H9 (cell line): ENCODE data around the gene TRIM23. TPM values are rescaled to one million over a fixed set of nuclear protein-coding genes. Genes with fewer than 3 reads are reported as not detected.

Experiments
- DNase-seq: peaks from one replicate; pipeline ENCODE4 v3.0.0-alpha.2; 2017
- H2AFZ ChIP-seq: one replicate; pipeline ENCODE4 v1.6.1; 2013; ENCODE audit warnings: mild to moderate bottlenecking, low read length, control low read depth, moderate library complexity
- H2AK5ac ChIP-seq: 2 replicates; pipeline ENCODE4 v1.6.1; 2013; ENCODE audit warnings: low read length, control low read depth, mixed read lengths; ENCODE audit not compliant: insufficient read length
- H2BK120ac ChIP-seq: one replicate; pipeline ENCODE4 v1.6.1; 2013; ENCODE audit warnings: low read depth, mild to moderate bottlenecking, low read length, control low read depth, inconsistent platforms; ENCODE audit not compliant: poor library complexity, severe bottlenecking
- H2BK12ac ChIP-seq: 2 replicates; pipeline ENCODE4 v1.6.1; 2013; ENCODE audit warnings: low read length, control low read depth, mixed read lengths, low read depth; ENCODE audit not compliant: insufficient read length
- H2BK15ac ChIP-seq: 2 replicates; pipeline ENCODE4 v1.6.1; 2013; ENCODE audit warnings: low read depth, low read length, control low read depth
- H2BK20ac ChIP-seq: one replicate; pipeline ENCODE4 v1.6.1; 2013; ENCODE audit warnings: low read depth, mild to moderate bottlenecking, low read length, control low read depth, inconsistent platforms; ENCODE audit not compliant: poor library complexity, severe bottlenecking
- H2BK5ac ChIP-seq: 2 replicates; pipeline ENCODE4 v1.6.1; 2013; ENCODE audit warnings: low read length, control low read depth, mixed read lengths; ENCODE audit not compliant: insufficient read length
- H3K14ac ChIP-seq: 2 replicates; pipeline ENCODE4 v1.6.1; 2013; ENCODE audit warnings: low read length, control low read depth; ENCODE audit not compliant: insufficient read depth
- H3K18ac ChIP-seq: 2 replicates; pipeline ENCODE4 v1.6.1; 2013; ENCODE audit warnings: low read depth, mild to moderate bottlenecking, mixed read lengths, low read length, control low read depth; ENCODE audit not compliant: insufficient read length
- H3K23ac ChIP-seq: 2 replicates; pipeline ENCODE4 v1.6.1; 2013; ENCODE audit warnings: low read length, control low read depth, mixed read lengths, low read depth; ENCODE audit not compliant: insufficient read length
- H3K23me2 ChIP-seq: 2 replicates; pipeline ENCODE4 v1.6.1; 2013; ENCODE audit warnings: low read depth, mild to moderate bottlenecking, mixed read lengths, low read length, control low read depth; ENCODE audit not compliant: insufficient read length, poor library complexity, severe bottlenecking
- H3K27ac ChIP-seq: 2 replicates; pipeline ENCODE4 v1.5.1; 2013; ENCODE audit warnings: low read length, control low read depth, mixed read lengths, low read depth; ENCODE audit not compliant: insufficient read length
- H3K27me3 ChIP-seq: 2 replicates; pipeline ENCODE4 v1.6.1; 2013; ENCODE audit warnings: low read length, control low read depth, inconsistent platforms; ENCODE audit not compliant: insufficient read depth
- H3K4ac ChIP-seq: 2 replicates; pipeline ENCODE4 v1.6.1; 2013; ENCODE audit warnings: low read depth, mild to moderate bottlenecking, control low read depth, inconsistent platforms, low read length, moderate library complexity
- H3K4me1 ChIP-seq: 2 replicates; pipeline ENCODE4 v1.6.1; 2013; ENCODE audit warnings: low read length, control low read depth, inconsistent platforms; ENCODE audit not compliant: insufficient read depth
- H3K4me2 ChIP-seq: 2 replicates; pipeline ENCODE4 v1.6.1; 2013; ENCODE audit warnings: low read length, control low read depth, mixed read lengths; ENCODE audit not compliant: insufficient read length, insufficient read depth
- H3K56ac ChIP-seq: 2 replicates; pipeline ENCODE4 v1.6.1; 2013; ENCODE audit warnings: low read depth, mild to moderate bottlenecking, mixed read lengths, low read length, control low read depth; ENCODE audit not compliant: insufficient read length
- H3K79me1 ChIP-seq: 2 replicates; pipeline ENCODE4 v1.6.1; 2013; ENCODE audit warnings: low read depth, mild to moderate bottlenecking, moderate library complexity, low read length, control low read depth, inconsistent platforms; ENCODE audit not compliant: insufficient read depth, poor library complexity, severe bottlenecking
- H3K79me2 ChIP-seq: 2 replicates; pipeline ENCODE4 v1.6.1; 2013; ENCODE audit warnings: low read length, control low read depth, inconsistent platforms; ENCODE audit not compliant: insufficient read depth
- H3K9ac ChIP-seq: 2 replicates; pipeline ENCODE4 v1.6.1; 2013; ENCODE audit warnings: low read length, control low read depth, mixed read lengths; ENCODE audit not compliant: insufficient read length; ENCODE audit errors: extremely low read depth
- H3K9me3 ChIP-seq: one replicate; pipeline ENCODE4 v1.6.1; 2013; ENCODE audit warnings: low read depth, low read length, inconsistent platforms; ENCODE audit not compliant: control insufficient read depth
- H3T11ph ChIP-seq: one replicate; pipeline ENCODE4 v1.6.1; 2013; ENCODE audit warnings: mild to moderate bottlenecking, low read length, control low read depth, inconsistent platforms
- H4K20me1 ChIP-seq: one replicate; pipeline ENCODE4 v1.6.1; 2013; ENCODE audit not compliant: control insufficient read depth, insufficient read length, insufficient read depth
- H4K5ac ChIP-seq: 2 replicates; pipeline ENCODE4 v1.6.1; 2013; ENCODE audit warnings: low read depth, mild to moderate bottlenecking, mixed read lengths, low read length, control low read depth; ENCODE audit not compliant: insufficient read length
- H4K8ac ChIP-seq: replicated peaks from 2 replicates; pipeline ENCODE4 v1.6.1; 2013; ENCODE audit warnings: low read length, control low read depth, mixed read lengths, low read depth; ENCODE audit not compliant: insufficient read length
- H4K91ac ChIP-seq: 2 replicates; pipeline ENCODE4 v1.6.1; 2013; ENCODE audit warnings: low read depth, mild to moderate bottlenecking, moderate library complexity, mixed read lengths, low read length, control low read depth; ENCODE audit not compliant: insufficient read length
- H3K27ac Mint-ChIP-seq, 3 experiments: 2 replicates in 2 of 3; 3 replicates in 1 of 3; pipeline ENCODE4 v1.8.0; 2020 to 2021; ENCODE audit warnings: mixed read lengths in 3 of 3, mild to moderate bottlenecking in 1 of 3, moderate library complexity in 1 of 3
- H3K27me3 Mint-ChIP-seq: 2 replicates; pipeline ENCODE4 v1.8.0; 2021; ENCODE audit warnings: low read depth, mild to moderate bottlenecking, moderate library complexity, mixed read lengths
- H3K36me3 Mint-ChIP-seq, 3 experiments: 2 replicates in 2 of 3; 3 replicates in 1 of 3; pipeline ENCODE4 v1.8.0; 2020 to 2021; ENCODE audit warnings: low read depth in 3 of 3, mixed read lengths in 3 of 3; ENCODE audit not compliant: insufficient read depth in 1 of 3
- H3K4me1 Mint-ChIP-seq, 2 experiments: 2 replicates each; pipeline ENCODE4 v1.8.0; 2020; ENCODE audit warnings: mixed read lengths in 2 of 2
- H3K4me3 Mint-ChIP-seq, 2 experiments: 2 replicates in 1 of 2; 3 replicates in 1 of 2; pipeline ENCODE4 v1.8.0; 2020 to 2021; ENCODE audit warnings: mild to moderate bottlenecking in 2 of 2, mixed read lengths in 2 of 2, moderate library complexity in 1 of 2
- H3K9me3 Mint-ChIP-seq, 2 experiments: 2 replicates in 1 of 2; 3 replicates in 1 of 2; pipeline ENCODE4 v1.8.0; 2020; ENCODE audit warnings: mild to moderate bottlenecking in 2 of 2, mixed read lengths in 2 of 2, moderate library complexity in 1 of 2
- CTCF ChIP-seq: fragments of 200-600 bp; sonication (generic); conservative IDR thresholded peaks from 3 replicates; pipeline ENCODE4 v1.8.0; 2021; ENCODE audit warnings: antibody characterized with exemption, mild to moderate bottlenecking
- WGBS: extraction: QIAGEN DNeasy Blood & Tissue Kit; methylation state at CpG from one replicate; pipeline ENCODE4 v1.1.7; 2013; ENCODE audit warnings: missing lambda C conversion rate, low lambda C conversion rate, mixed read lengths; ENCODE audit not compliant: insufficient read length; ENCODE audit errors: extremely low coverage; 5-methylcytosine and 5-hydroxymethylcytosine counted together
- total RNA-seq: library from RNA; stranded (reverse); gene quantifications from 2 replicates; pipeline ENCODE4 v1.2.1, GENCODE V29; 2021

Gene TRIM23
- total RNA-seq, 1 experiment from 2014 or later: 12.9 TPM

- H4K5ac ChIP-seq: no peak overlapping the region
- H3K9me3 Mint-ChIP-seq: no peaks in the 10 kb centered on the region
- no peak overlapping the region for H2BK20ac ChIP-seq
- no peak overlapping the region for H2AK5ac ChIP-seq
- peaks cover 20 to 61% (median 48%) of the 10 kb centered on the region in 3 experiments for H3K36me3 Mint-ChIP-seq
- H3K4me3 Mint-ChIP-seq: no peak overlapping the region
- H2BK5ac ChIP-seq: no peak overlapping the region
- no peak overlapping the region for H2AFZ ChIP-seq
- no peak overlapping the region for H4K91ac ChIP-seq
- no peaks in the 10 kb centered on the region for H3K9me3 ChIP-seq
- H3K79me1 ChIP-seq: no peaks in the 10 kb centered on the region
- H3K4me1 Mint-ChIP-seq: no peaks in the 10 kb centered on the region
- H3K27me3 Mint-ChIP-seq: no peaks in the 10 kb centered on the region; the same call in 1 of the 2 replicates
- no peak overlapping the region for H2BK120ac ChIP-seq
- H3K79me2 ChIP-seq: no peaks in the 10 kb centered on the region
- H3K23me2 ChIP-seq: no peaks in the 10 kb centered on the region
- H3K23ac ChIP-seq: no peak overlapping the region
- no peaks in the 10 kb centered on the region for H4K20me1 ChIP-seq
- H3K4me1 ChIP-seq: no peaks in the 10 kb centered on the region
- no peak overlapping the region for H3K18ac ChIP-seq
- H3T11ph ChIP-seq: no peak overlapping the region
- no peak overlapping the region for H3K9ac ChIP-seq
- no peak overlapping the region for H3K56ac ChIP-seq
- H2BK15ac ChIP-seq: no peak overlapping the region
- no peak overlapping the region for H4K8ac ChIP-seq
- no peak overlapping the region for H3K27ac ChIP-seq
- H3K4ac ChIP-seq: no peak overlapping the region
- no CpG with 5 or more reads among the region's 5 CpGs for whole genome bisulfite sequencing
- TF ChIP-seq CTCF: no peak
- no peak overlapping the region for H2BK12ac ChIP-seq
- no peak overlapping the region for H3K27ac Mint-ChIP-seq
- H3K4me2 ChIP-seq: no peak overlapping the region
- no peaks in the 10 kb centered on the region for H3K27me3 ChIP-seq
- DNase-seq: no peak
- no peak overlapping the region for H3K14ac ChIP-seq
Measured at GRCh38 chr5:65553941-65554340, 70.2 kb downstream of the TRIM23 start.
